Measurements from ENCODE around the gene BLACAT1.
"Not testable (repeated sequence)": the region's sequence is repeated elsewhere in the genome, so short reads cannot be mapped to it uniquely, and the experiment has no call there.

BLACAT1 gene

GRCh38 chr1:205416322-205416721, 39.5 kb downstream of the BLACAT1 start:
- no peak for TF ChIP-seq CTCF (IDR thresholded peaks at IDR 0.05)
- no peak overlapping the region for H3K4me2 ChIP-seq (ENCODE audit: low read length)
- no peaks in the 10 kb centered on the region for H3K27me3 ChIP-seq (ENCODE audit: control insufficient read depth, insufficient read depth, low read length)
- no peaks in the 10 kb centered on the region for H3K79me2 ChIP-seq
- no peak overlapping the region for H3K4me3 ChIP-seq (ENCODE audit: low read depth, low read length)
- H3K27ac ChIP-seq, result no peak overlapping the region
- H3K36me3 ChIP-seq (ENCODE audit: control insufficient read depth, insufficient read depth, low read length), result no peaks in the 10 kb centered on the region
- no peaks in the 10 kb centered on the region for H3K4me1 ChIP-seq
- no peak overlapping the region for H2AFZ ChIP-seq
- H3K9ac ChIP-seq, result no peak overlapping the region
- no peaks in the 10 kb centered on the region for H3K9me3 ChIP-seq (ENCODE audit: control insufficient read depth, low read length)

- Histone ChIP-seq H3K27ac (no peak overlapping the region), H3K4me3 (ENCODE audit: low read depth, low read length) (no peak overlapping the region), H3K4me1 (no peaks in the 10 kb centered on the region), H3K27me3 (ENCODE audit: control insufficient read depth, insufficient read depth, low read length) (no peaks in the 10 kb centered on the region), H3K9me3 (ENCODE audit: control insufficient read depth, low read length) (no peaks in the 10 kb centered on the region), H3K4me2 (ENCODE audit: low read length) (no peak overlapping the region), H2AFZ (no peak overlapping the region), H3K36me3 (ENCODE audit: control insufficient read depth, insufficient read depth, low read length) (no peaks in the 10 kb centered on the region), H3K9ac (no peak overlapping the region), H3K79me2 (no peaks in the 10 kb centered on the region)
- TF ChIP-seq CTCF (IDR thresholded peaks at IDR 0.05), result no peak
Measured at GRCh38 chr1:205410581-205411298, 45.1 kb downstream of the BLACAT1 start.

GRCh38 chr1:205407970-205408369, 47.9 kb downstream of the BLACAT1 start:
- no peaks in the 10 kb centered on the region for H3K36me3 ChIP-seq (ENCODE audit: control insufficient read depth, insufficient read depth, low read length)
- H3K27ac ChIP-seq, result no peak overlapping the region
- no peak overlapping the region for H3K4me3 ChIP-seq (ENCODE audit: low read depth, low read length)
- H3K4me2 ChIP-seq (ENCODE audit: low read length), result no peak overlapping the region
- no peak overlapping the region for H3K9ac ChIP-seq
- H3K9me3 ChIP-seq (ENCODE audit: control insufficient read depth, low read length), result no peaks in the 10 kb centered on the region
- TF ChIP-seq CTCF (IDR thresholded peaks at IDR 0.05), result no peak
- H3K27me3 ChIP-seq (ENCODE audit: control insufficient read depth, insufficient read depth, low read length), result no peaks in the 10 kb centered on the region
- no peaks in the 10 kb centered on the region for H3K4me1 ChIP-seq
- H3K79me2 ChIP-seq, result no peaks in the 10 kb centered on the region
- H2AFZ ChIP-seq, result no peak overlapping the region

- H3K9me3 ChIP-seq (ENCODE audit: control insufficient read depth, low read length); H3K4me2 ChIP-seq (ENCODE audit: low read length); H3K79me2 ChIP-seq; H2AFZ ChIP-seq; H3K4me3 ChIP-seq (ENCODE audit: low read depth, low read length); H3K36me3 ChIP-seq (ENCODE audit: control insufficient read depth, insufficient read depth, low read length); H3K27ac ChIP-seq; H3K9ac ChIP-seq; H3K27me3 ChIP-seq (ENCODE audit: control insufficient read depth, insufficient read depth, low read length); H3K4me1 ChIP-seq: not testable (repeated sequence)
Measured at GRCh38 chr1:205406252-205406651, 49.6 kb downstream of the BLACAT1 start.
